ENCODE data around the gene MEI4.
"Not testable (repeated sequence)": the region's sequence is repeated elsewhere in the genome, so short reads cannot be mapped to it uniquely, and the experiment has no call there.

MEI4 gene, protein sequence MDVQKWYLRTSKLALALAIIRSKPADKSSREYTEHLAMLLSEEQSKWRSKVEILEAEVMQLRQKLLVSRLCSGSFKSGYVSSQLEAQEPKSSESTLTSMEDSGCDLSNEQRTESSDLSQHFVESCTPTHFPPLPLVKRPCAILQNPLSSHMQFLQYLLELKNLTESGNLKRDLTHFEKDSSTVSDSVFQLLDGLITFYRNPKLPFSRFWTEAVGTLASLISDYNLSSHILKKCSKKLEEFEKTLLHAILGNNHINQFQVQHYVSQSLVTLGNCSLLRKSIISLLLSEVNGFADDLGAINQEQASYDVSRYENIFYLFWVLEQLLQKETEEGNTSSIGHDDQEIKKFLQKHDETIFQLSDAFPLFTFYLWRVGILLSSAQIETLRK

DNA sequence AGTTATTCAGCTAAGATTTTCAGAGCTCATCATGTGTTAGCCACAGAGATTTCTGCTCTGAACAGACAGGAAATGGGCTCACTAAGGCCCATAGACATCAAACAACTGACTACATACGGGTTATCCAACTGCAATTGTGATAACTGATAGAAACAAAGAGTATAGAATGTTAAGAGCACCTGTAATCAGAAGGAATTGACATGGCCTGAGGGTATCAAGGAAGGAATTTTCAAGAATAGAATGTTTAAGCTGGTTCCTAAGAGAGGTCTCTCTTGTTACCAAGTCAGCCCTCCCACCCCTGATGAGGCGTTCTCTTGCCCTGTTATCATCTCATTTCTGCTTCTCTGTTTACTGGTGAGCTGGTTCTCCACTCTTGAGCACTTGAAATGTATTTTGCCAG, at the start of gene MEI4:
MEI4 (plus strand) TSS at position 301 of the 400 bp plus-strand sequence. CDS start 37,633 bp downstream, outside the sequence.
- no peak for DNase-seq (ENCODE audit: low read depth)

- DNase-seq (ENCODE audit: low read depth), result no peak
Observed at GRCh38 chr6:77604476-77604875, 48.4 kb upstream of the MEI4 start.

DNA sequence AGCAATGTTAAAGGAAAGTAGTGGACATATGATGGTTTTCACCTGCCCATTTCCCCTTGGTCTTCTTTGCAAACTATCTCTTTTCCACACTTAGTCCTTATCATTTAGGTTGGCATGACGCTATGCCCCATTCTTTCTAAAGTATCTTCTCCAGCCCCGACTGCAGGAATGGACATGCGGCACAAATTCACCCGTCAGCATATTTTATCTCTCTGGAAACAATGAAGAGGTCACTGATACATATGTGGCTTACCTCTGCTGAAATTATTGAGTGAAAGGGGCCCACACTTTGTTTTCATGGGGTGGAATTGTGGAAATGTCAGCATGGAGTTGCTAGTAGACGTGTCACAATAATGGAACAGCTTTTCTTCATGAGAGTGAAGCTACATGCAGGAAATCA, 45.8 kb upstream of the MEI4 start:
- DNase-seq (ENCODE audit: low read depth), result no peak

DNA sequence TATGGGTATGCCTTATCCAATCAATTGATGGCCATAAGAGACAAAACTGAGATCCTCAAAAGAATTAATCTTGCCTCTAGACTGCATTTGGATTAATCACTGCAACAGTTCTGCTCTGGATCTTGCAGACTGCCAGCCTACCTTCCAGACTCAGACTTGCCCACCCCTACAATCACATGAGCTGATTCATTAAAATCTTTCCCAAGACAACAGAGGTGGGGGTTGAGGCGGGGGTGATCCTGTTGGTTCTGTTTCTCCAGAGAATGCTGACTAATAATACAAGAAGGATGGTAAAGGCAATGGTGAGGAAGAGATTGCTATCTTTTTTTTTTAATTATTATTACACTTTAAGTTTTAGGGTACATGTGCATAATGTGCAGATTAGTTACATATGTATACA, 43.7 kb upstream of the MEI4 start:
- DNase-seq (ENCODE audit: low read depth), result no peak

- DNase-seq (ENCODE audit: low read depth), result no peak
Observed at GRCh38 chr6:77619114-77619513, 33.7 kb upstream of the MEI4 start.

- no peak for DNase-seq (ENCODE audit: low read depth)
Observed at GRCh38 chr6:77620278-77620882, 32.5 kb upstream of the MEI4 start.

DNA sequence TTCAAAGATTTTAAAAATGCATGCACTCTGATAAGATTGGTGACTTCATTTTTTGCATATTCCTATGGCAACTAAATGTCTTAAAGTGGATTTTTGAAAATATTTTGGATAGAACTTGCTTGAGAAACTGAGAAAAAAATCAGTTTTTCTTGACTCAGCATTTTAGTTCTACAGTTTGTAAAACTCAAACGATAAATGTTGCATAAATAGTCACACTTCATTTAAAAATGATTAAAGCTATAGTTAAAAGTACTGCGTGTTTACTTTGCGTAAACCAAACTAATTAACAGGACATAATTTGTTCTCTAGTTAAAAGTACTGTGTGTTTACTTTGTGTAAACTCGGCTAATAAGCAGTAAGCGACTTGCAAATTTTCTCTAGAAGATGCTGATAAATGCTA, 28.3 kb upstream of the MEI4 start:
- no peak for DNase-seq (ENCODE audit: low read depth)

- DNase-seq (ENCODE audit: low read depth), result no peak
Observed at GRCh38 chr6:77626426-77626825, 26.4 kb upstream of the MEI4 start.

GRCh38 chr6:77630014-77630413, 22.8 kb upstream of the MEI4 start:
- no peak for DNase-seq (ENCODE audit: low read depth)

DNA sequence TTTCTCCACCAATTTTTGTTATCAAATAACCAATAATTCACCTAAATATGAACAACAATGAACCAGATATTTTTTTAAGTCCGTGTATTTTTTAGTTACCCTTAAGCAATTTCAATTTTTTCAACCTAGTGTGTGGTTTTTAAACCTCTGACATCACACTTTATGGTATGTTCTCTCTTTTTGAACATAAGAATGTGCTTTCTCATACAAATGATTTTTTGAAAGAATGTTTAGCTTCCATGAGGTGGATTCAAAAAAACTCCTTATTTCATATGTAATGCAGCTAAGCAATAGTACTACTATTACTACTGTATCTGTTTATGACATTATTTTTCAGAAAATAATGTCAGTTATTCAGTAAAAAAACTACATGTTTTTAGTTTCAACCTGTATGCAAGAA, 19.4 kb upstream of the MEI4 start:
- DNase-seq (ENCODE audit: low read depth), result no peak

- no peak for DNase-seq (ENCODE audit: low read depth)
Observed at GRCh38 chr6:77633993-77634715, 18.7 kb upstream of the MEI4 start.

- DNase-seq (ENCODE audit: low read depth), result no peak
Observed at GRCh38 chr6:77638129-77638830, 14.6 kb upstream of the MEI4 start.

GRCh38 chr6:77644102-77644705, 8.6 kb upstream of the MEI4 start:
- no peak for DNase-seq (ENCODE audit: low read depth)

GRCh38 chr6:77650098-77650663, 2.7 kb upstream of the MEI4 start:
- no peak for DNase-seq (ENCODE audit: low read depth)

- no peak for DNase-seq (ENCODE audit: low read depth)
Observed at GRCh38 chr6:77653816-77654215, 977 bp downstream of the MEI4 start.

DNA sequence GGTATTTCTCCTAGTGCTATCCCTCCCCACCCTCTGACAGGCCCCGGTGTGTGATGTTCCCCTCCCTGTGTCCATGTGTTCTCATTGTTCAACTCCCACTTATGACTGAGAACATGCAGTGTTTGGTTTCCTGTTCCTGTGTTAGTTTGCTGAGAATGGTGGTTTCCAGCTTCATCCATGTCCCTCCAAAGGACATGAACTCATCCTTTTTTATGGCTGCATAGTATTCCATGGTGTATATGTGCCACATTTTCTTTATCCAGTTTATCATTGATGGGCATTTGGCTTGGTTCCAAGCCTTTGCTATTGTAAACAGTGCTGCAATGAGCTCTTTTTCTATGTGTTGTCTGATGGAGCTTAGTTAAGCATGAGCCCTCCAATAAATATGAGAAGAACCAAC, 2.2 kb downstream of the MEI4 start:
- DNase-seq (ENCODE audit: low read depth), result not testable (repeated sequence)

DNA sequence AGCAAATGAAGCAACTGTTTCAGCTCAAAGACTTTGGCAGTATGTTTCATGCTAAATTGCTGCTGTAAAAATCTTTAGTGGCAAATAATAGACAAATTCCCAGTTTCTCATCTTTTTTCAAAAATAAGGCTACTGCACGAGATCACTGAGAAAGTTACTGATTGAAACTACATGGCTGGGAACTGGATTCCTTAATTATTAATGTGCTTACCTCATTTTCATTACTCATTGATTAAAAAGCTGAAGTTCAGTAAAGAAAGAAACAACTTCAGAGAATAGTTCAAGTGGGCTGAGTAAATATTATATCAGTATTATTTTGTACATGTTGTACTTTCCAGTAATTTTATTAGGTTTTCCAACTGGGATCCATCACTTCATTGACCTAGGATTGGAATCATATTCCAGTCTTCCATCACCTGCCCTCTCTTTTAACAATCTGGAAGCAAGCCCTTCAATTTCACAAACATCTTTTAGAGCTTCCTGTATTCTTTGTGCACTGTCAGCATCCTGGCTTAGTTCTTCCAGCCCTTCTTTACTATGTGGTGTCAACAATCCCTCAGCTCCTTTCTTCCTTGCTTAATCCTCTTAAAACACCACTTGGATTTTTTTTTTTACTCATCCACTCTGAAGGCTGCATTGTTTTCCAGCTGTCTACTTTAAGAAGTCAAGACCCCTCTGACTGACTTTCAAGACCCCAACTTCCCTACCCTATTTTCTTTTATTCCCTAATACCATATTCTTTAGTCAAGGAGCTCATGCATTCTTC, 4.3 kb downstream of the MEI4 start:
- DNase-seq (ENCODE audit: low read depth), result no peak

DNA sequence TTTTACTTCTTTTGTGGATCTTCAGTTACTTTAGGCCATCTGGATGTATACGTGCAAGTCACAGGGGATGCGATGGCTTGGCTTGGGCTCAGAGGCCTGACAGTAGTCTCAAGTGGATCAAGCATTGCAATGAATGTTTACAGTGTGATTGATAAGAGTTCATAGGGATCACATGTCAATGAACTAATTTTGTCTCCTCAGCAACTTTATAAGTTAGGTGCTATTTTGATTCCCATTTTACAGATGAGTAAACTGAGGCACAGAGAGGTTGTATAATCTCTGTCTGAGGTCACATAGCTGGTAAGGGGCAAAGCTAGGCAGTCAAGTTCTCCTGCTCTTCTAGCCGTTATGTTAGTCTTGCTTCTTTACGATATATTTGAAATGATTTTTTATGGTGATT, 13.5 kb downstream of the MEI4 start:
- DNase-seq (ENCODE audit: low read depth), result no peak

GRCh38 chr6:77666846-77667245, 14.0 kb downstream of the MEI4 start:
- no peak for DNase-seq (ENCODE audit: low read depth)

DNA sequence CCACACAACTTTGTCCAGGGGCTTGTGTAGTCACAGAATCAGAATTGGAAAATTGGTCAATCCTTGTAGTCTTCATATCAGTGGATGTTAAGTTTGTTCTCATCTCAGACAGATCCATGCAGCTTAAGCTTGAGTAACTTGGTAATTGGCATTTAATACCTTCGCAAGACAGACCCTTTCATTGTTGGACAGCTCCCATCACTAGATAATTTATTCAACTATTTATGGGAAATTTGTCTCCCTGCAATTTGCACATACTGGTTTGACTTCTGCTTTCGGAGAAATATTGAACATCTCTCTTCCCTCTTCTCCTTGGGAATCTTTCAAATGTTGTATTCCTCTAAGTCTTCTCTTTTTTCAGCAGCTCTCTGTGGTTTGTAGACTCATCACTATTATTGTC, 17.1 kb downstream of the MEI4 start:
- DNase-seq (ENCODE audit: low read depth), result no peak

DNA sequence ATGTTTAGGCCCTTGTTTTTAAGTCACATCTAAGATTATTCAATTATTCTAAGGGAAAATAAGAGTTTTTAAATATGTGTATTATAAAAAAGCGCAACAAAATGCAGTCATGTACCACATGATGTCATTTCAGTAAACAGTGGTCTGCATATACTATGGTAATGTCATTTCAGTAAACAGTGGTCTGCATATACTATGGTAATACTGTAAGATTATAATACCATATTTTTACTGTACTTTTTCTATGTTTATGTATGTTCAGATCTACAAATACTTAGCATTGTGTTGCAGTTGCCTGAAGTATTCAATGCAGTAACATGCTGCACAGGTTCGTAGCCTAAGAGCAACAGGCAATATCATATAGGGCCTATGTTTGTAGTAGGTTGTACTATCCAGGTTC, 21.4 kb downstream of the MEI4 start:
- DNase-seq (ENCODE audit: low read depth), result no peak
